Body of pancreas (tissue), 4 donors: Measurements from ENCODE around the gene TAP2. TPM values are rescaled to one million over a fixed set of nuclear protein-coding genes. Genes with fewer than 3 reads are reported as not detected.

Source experiments
- ATAC-seq: fragments of 150-250 bp; one replicate; pipeline ENCODE4 v1.9.1; 2016
- DNase-seq, 4 donors: peaks; one replicate each; pipeline ENCODE4 v3.0.0-alpha.2; 2019
- H3K27ac ChIP-seq, 4 donors: fragments of 200-600 bp; sonication (generic); 1 replicate in 3 of 4; 2 replicates in 1 of 4; pipeline versions ENCODE4 v1.5.1 to v1.6.1; 2016 to 2019; ENCODE audit warnings: mild to moderate bottlenecking in 1 of 4, mixed read lengths in 1 of 4, moderate library complexity in 1 of 4
- H3K27me3 ChIP-seq, 2 donors: fragments of 200-600 bp; sonication (generic); one replicate each; pipeline ENCODE4 v1.6.0; 2016; ENCODE audit warnings: mild to moderate bottlenecking in 1 of 2
- H3K36me3 ChIP-seq, 2 donors: fragments of 200-600 bp; sonication (generic); replicated peaks in 1 of 2; 2 replicates each; pipeline ENCODE4 v1.5.1; 2016; ENCODE audit warnings: low read depth in 2 of 2; ENCODE audit not compliant: insufficient read depth in 1 of 2
- H3K4me1 ChIP-seq: fragments of 200-600 bp; sonication (generic); one replicate; pipeline ENCODE4 v1.6.0; 2016
- H3K4me3 ChIP-seq, 2 donors: fragments of 200-600 bp; sonication (generic); 1 replicate in 1 of 2; 2 replicates in 1 of 2; pipeline ENCODE4 v1.5.1; 2016 to 2019
- H3K9me3 ChIP-seq, 3 donors: fragments of 200-600 bp; sonication (generic); 1 replicate in 2 of 3; 2 replicates in 1 of 3; pipeline ENCODE4 v1.5.1; 2016
- CTCF ChIP-seq, 7 experiments: fragments of 450-650 bp in 4 of 7; fragments of 200-600 bp in 3 of 7; sonication (generic) in 3 of 7; IDR thresholded peaks; one replicate each; pipeline ENCODE4 v1.5.1; 2016 to 2019; ENCODE audit warnings: antibody characterized with exemption in 7 of 7
- POLR2A ChIP-seq, 3 donors: fragments of 450-650 bp; IDR thresholded peaks; one replicate each; pipeline ENCODE4 v1.6.1; 2016; ENCODE audit warnings: antibody characterized with exemption in 3 of 3, mild to moderate bottlenecking in 2 of 3
- WGBS, 2 donors: methylation state at CpG; one replicate each; pipeline ENCODE4 v1.1.5; 2017; 5-methylcytosine and 5-hydroxymethylcytosine counted together
- intact Hi-C: fragments of 100-400 bp; cut with DNase I; formaldehyde crosslinking; loops from one replicate; pipeline ENCODE4 v1.15.1; 2023
- total RNA-seq, 2 donors: library from RNA; depleted of rRNA; stranded (reverse); fragments of >200 nt; gene quantifications; one replicate each; pipeline ENCODE4 v1.1.0, GENCODE V29; 2016

TAP2 gene
- total RNA-seq, 2 donors from 2014 or later = 5.2 to 13.8 TPM

GRCh38 chr6:32803416-32803815 is 35.1 kb downstream of the TAP2 start:
- WGBS, 2 donors = 28 to 39% methylated on average over 2 of the region's 2 CpGs
- Histone ChIP-seq H3K9me3 (no peaks in the 10 kb centered on the region), H3K4me3 (no peak overlapping the region), H3K4me1 (no peaks in the 10 kb centered on the region), H3K27me3 (no peaks in the 10 kb centered on the region), H3K27ac (no peak overlapping the region), H3K36me3 (no peaks in the 10 kb centered on the region)
- TF ChIP-seq CTCF (IDR thresholded peaks at IDR 0.05) (no peak), POLR2A (IDR thresholded peaks at IDR 0.05) (no peak)
- intact Hi-C loops = no loop called here
- DNase-seq = no peak
- ATAC-seq = no peak

- no peaks in the 10 kb centered on the region for H3K27me3 ChIP-seq
- peaks cover 7% of the 10 kb centered on the region for H3K4me1 ChIP-seq
- no peak for TF ChIP-seq CTCF (IDR thresholded peaks at IDR 0.05)
- no peak for TF ChIP-seq POLR2A (IDR thresholded peaks at IDR 0.05)
- 55 to 62% methylated on average over 3 of the region's 3 CpGs for WGBS, 2 donors
- no peaks in the 10 kb centered on the region for H3K36me3 ChIP-seq
- H3K4me3 ChIP-seq = no peak overlapping the region
- intact Hi-C loops = no loop called here
- ATAC-seq (no peak), DNase-seq (no peak)
- H3K27ac ChIP-seq = no peak overlapping the region
- no peaks in the 10 kb centered on the region for H3K9me3 ChIP-seq
These were observed 38.8 kb downstream of the TAP2 start for GRCh38 chr6:32799740-32800139.

GRCh38 chr6:32799168-32799567 is 39.4 kb downstream of the TAP2 start:
- TF ChIP-seq CTCF (IDR thresholded peaks at IDR 0.05) (no peak), POLR2A (IDR thresholded peaks at IDR 0.05) (no peak)
- H3K4me3 ChIP-seq = no peak overlapping the region
- H3K27me3 ChIP-seq = no peaks in the 10 kb centered on the region
- intact Hi-C loops = no loop called here
- no peaks in the 10 kb centered on the region for H3K9me3 ChIP-seq
- H3K36me3 ChIP-seq = no peaks in the 10 kb centered on the region
- H3K27ac ChIP-seq = no peak overlapping the region
- DNase-seq (no peak), ATAC-seq (no peak)
- peaks cover 7% of the 10 kb centered on the region for H3K4me1 ChIP-seq
- WGBS, 2 donors = 85 to 96% methylated on average over 3 of the region's 3 CpGs

GRCh38 chr6:32796848-32797776 is 41.4 kb downstream of the TAP2 start:
- no peaks in the 10 kb centered on the region for H3K27me3 ChIP-seq
- TF ChIP-seq CTCF (IDR thresholded peaks at IDR 0.05) = peak; percentile 66 to 94 (median 86)
- no peak for TF ChIP-seq POLR2A (IDR thresholded peaks at IDR 0.05)
- intact Hi-C loops = no loop called here
- ATAC-seq = peak; percentile 83
- 4 to 7% methylated on average over 30 of the region's 30 CpGs for WGBS, 2 donors
- H3K4me1 ChIP-seq = peaks cover 7% of the 10 kb centered on the region
- H3K36me3 ChIP-seq = no peaks in the 10 kb centered on the region
- H3K27ac ChIP-seq = no peak overlapping the region
- no peaks in the 10 kb centered on the region for H3K9me3 ChIP-seq
- H3K4me3 ChIP-seq = no peak overlapping the region
- DNase-seq = peak; percentile 71 to 84 (median 77)
